Stromal cell of bone marrow (primary cell): Measurements from ENCODE around the gene LILRA2.
"Not testable (repeated sequence)": the region's sequence is repeated elsewhere in the genome, so short reads cannot be mapped to it uniquely, and the experiment has no call there.

Experiments used
- DNase-seq: peaks from one replicate; pipeline ENCODE4 v3.0.0-alpha.2; 2012; ENCODE audit warnings: low read depth

Gene LILRA2

GRCh38 chr19:54571715-54572615, 1.6 kb upstream of the LILRA2 start:
- DNase-seq: not testable (repeated sequence)

DNA sequence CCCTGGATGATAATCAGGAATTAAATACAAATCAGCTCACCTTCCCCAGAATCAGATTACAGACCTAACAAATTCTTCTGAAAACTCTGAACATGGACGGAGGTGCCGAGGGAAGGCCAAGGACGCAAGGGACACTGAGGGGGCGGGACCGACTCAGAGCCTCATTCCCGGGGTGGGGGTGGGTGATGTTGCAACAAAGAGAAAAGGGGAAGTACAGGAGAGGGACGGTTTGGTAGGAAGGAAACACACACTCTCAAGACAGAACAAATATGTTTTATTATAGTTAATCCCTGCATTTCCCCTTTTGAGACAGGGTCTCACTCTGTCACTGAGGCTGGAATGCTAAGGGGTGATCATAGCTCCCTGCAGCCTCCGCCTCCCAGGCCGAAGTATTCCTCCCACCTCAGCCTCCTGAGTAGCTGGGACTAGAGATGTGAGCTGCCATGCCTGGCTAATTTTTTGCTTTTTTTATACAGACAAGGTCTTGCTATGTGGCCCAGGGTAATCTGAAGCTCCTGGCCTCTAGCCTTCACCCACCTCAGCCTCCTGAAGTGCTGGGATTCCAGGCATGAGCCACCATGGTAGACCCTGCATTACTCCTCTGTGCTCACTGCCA, 786 bp upstream of the LILRA2 start:
- no peak for DNase-seq

DNA sequence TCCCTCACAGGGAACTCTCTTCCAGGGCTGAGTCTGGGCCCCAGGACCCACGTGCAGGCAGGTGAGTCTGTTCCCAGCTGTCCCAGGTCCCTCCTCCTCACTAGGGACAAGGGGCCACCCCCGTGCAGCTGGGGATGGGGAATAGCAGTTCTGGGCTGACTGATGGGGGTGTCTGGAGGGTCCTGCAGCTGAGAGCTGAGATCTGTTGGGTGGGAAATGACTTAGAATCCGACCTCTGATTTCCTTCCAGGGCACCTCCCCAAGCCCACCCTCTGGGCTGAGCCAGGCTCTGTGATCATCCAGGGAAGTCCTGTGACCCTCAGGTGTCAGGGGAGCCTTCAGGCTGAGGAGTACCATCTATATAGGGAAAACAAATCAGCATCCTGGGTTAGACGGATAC, 461 bp downstream of the LILRA2 start:
- no peak for DNase-seq

DNA sequence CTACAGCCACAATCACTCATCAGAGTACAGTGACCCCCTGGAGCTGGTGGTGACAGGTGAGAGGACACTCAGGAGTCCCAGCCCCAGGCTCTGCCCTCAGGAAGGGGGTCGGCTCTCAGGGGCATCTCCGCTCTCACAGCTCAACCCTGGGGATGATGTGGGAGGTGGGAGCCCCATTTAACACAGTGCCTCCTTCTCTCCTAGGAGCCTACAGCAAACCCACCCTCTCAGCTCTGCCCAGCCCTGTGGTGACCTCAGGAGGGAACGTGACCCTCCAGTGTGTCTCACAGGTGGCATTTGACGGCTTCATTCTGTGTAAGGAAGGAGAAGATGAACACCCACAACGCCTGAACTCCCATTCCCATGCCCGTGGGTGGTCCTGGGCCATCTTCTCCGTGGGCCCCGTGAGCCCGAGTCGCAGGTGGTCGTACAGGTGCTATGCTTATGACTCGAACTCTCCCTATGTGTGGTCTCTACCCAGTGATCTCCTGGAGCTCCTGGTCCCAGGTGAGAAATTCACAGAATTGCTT, 1.0 kb downstream of the LILRA2 start:
- DNase-seq: no peak

DNA sequence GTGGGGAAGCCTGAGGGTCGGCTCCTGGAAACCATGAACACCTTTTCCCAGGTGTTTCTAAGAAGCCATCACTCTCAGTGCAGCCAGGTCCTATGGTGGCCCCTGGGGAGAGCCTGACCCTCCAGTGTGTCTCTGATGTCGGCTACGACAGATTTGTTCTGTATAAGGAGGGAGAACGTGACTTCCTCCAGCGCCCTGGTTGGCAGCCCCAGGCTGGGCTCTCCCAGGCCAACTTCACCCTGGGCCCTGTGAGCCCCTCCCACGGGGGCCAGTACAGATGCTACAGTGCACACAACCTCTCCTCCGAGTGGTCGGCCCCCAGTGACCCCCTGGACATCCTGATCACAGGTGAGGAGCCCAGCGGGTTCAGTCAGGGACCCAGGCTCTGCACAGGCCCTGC, 1.6 kb downstream of the LILRA2 start:
- DNase-seq: not testable (repeated sequence)

DNA sequence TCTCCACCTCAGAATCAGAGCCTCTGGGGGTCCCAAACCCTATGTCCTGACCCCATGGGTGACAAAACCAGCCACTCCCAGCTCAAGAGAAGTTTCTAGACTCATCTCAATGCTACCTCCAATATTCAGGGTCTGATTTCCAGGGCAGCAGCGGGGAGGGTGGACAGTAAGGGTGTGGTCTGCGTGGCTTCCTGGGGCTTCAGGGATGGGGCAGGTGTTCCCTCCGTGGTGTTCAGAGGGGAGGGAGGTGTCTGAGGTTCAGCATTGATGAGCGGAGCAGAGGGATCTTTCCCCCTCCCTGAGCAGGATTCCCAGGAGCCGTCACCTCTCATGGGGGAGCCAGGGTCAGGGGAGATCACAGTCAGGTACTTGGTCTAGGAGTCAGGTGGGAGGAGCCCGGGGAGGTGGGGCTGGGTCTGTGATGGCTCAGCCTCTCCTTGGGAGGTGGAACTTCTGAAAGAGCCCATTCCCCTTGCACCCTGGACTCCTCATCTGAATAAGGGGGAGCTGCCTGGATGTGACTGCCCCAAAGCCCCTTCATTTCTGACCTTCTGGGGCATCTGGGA, 2.9 kb downstream of the LILRA2 start:
- no peak for DNase-seq

- no peak for DNase-seq
Measured at GRCh38 chr19:54577334-54577733, 3.7 kb downstream of the LILRA2 start.

GRCh38 chr19:54578268-54578667, 4.7 kb downstream of the LILRA2 start:
- DNase-seq: not testable (repeated sequence)

GRCh38 chr19:54586397-54586796, 12.8 kb downstream of the LILRA2 start:
- DNase-seq: no peak

GRCh38 chr19:54587026-54587425, 13.4 kb downstream of the LILRA2 start:
- no peak for DNase-seq

- DNase-seq: not testable (repeated sequence)
Measured at GRCh38 chr19:54593445-54593844, 19.9 kb downstream of the LILRA2 start, which contains the start of gene LILRA1. TSS of gene LILRA1 (plus strand) at chr19:54593632. CDS start at chr19:54594245, 613 bp downstream.

GRCh38 chr19:54593931-54594626, 20.5 kb downstream of the LILRA2 start:
- DNase-seq: not testable (repeated sequence)

DNA sequence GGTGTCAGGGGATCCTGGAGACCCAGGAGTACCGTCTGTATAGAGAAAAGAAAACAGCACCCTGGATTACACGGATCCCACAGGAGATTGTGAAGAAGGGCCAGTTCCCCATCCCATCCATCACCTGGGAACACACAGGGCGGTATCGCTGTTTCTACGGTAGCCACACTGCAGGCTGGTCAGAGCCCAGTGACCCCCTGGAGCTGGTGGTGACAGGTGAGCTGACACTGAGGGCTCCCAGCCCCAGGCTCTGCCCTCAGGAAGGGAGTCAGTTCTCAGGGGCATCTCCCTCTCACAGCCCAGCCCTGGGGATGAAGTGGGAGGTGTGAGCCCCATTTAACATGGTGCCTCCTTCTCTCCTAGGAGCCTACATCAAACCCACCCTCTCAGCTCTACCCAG, 21.1 kb downstream of the LILRA2 start:
- no peak for DNase-seq

GRCh38 chr19:54595680-54596436, 22.3 kb downstream of the LILRA2 start:
- DNase-seq: not testable (repeated sequence)

- DNase-seq: no peak
Measured at GRCh38 chr19:54600212-54600611, 26.6 kb downstream of the LILRA2 start.

DNA sequence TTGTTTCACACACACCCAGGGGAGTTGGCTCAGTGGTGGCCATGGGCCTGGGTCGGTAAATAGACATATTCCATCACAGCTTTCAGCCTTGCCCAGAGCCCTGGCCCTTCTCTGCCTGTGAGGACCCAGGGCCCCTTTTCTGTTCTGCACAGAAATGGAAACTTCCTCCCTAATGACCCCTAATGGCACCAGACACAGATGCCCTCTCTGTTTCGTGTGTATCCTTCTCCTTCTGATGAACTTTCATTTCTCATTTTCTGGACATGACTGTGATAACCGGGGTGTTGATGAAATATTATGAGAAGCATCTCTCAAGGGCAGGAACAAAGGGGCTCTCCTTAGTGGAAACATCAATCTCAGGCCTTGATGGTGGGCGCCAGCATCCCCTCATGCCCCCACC, 32.6 kb downstream of the LILRA2 start:
- DNase-seq: no peak

DNA sequence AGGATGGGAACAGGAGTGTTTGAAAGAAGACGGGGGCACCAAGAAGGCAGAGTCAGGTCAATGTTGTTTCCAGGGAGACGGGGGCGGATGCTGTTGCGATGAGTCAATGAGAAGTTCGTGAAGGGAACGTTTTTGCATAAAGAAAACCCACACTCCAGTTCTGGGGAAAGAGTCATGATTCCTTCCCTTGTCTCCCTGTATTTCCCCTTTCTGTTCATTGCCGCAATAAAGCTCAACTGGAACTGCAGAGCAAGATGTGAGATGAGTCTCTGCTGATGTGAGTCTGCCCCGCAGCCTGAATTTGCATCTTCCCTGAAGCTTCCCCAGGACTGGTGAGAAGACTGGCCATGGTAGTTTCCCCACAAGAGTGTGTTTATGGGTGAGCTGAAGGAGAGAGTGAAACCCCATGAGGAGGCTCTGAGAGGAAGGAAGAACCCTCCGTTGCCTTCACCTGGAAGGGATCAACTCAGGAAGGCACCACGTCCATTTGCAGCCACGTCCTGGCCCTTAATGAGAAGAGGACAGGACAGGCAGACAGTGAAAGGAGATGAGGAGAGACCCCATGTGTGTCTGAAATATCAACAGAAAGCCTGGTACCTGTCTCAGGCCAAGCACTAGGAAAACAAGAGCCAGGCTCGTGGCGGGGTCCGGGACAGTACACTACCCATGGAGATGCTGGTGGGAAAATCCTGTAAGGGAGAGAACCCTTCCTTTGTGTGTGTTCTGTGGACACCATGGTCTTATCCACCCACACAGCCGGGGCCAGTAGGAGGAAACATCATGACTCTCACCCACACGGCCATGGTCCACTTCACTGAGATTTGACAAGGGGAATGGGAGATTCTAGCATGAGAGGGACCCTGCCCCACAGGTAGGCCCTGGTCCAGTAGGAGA, 33.5 kb downstream of the LILRA2 start:
- no peak for DNase-seq

DNA sequence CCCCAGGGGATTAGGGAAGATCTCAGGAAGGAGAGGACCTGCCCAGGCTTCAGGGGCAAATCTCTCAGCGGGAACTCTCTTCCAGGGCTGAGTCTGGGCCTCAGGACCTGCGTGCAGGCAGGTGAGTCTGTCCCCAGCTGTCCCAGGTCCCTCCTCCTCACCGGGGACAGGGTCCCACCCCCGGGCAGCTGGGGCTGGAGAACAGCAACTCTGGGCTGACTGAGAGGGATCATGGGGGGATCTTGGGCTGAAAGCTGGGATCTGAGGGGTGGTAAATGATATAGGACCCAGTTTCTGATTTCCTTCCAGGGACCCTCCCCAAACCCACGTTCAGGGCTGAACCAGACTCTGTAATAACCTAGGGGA, 34.2 kb downstream of the LILRA2 start:
- DNase-seq: no peak

DNA sequence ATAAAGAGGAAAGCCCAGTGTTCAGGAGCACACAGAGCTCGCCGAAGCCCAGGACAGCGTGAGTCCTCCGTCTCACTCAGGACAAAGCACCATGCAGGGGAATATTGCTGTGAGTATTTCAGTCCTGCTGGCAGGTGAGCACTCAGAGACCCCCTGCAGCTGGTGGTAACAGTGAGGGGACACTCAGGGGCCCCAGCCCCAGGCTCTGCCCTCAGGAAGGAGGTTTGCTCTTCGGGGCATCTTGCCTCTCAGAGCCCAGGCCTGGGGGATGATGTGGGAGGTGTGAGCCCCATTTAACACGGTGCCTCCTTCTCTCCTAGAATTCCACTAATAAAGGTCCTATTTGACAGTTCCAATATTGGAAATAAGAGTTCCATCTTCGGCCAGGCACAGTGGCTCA, 34.6 kb downstream of the LILRA2 start:
- no peak for DNase-seq

DNA sequence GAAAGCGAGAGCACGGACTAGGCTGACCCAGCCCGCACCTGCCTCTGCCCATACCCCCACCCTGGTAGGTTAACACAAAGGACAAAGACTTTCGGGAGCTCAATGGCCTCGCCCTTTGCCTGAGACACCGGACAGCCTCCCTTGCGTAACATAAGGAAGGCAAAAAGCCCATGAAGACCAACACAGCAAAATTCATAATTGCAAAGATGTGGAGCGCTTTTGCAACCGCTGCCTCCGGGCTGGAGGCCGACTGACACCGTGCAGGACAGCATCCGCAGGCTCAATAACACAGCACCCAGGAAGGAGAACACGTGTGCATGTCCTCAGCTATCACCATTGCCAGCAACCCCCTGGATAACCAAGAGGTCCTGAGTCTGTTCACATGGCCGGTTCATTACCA, 35.2 kb downstream of the LILRA2 start:
- no peak for DNase-seq
